ENCODE measurements around the gene SPRY4. TPM values are rescaled to one million over a fixed set of nuclear protein-coding genes. Genes with fewer than 3 reads are reported as not detected.

SPRY4 gene
- total and polyA plus RNA-seq, 2 of the 13 experiments (the other 11 are each of a cell fraction or from before 2014, with no cell fraction given) = 8.9 to 17.8 TPM

- TF ChIP-seq, protein P1, sequence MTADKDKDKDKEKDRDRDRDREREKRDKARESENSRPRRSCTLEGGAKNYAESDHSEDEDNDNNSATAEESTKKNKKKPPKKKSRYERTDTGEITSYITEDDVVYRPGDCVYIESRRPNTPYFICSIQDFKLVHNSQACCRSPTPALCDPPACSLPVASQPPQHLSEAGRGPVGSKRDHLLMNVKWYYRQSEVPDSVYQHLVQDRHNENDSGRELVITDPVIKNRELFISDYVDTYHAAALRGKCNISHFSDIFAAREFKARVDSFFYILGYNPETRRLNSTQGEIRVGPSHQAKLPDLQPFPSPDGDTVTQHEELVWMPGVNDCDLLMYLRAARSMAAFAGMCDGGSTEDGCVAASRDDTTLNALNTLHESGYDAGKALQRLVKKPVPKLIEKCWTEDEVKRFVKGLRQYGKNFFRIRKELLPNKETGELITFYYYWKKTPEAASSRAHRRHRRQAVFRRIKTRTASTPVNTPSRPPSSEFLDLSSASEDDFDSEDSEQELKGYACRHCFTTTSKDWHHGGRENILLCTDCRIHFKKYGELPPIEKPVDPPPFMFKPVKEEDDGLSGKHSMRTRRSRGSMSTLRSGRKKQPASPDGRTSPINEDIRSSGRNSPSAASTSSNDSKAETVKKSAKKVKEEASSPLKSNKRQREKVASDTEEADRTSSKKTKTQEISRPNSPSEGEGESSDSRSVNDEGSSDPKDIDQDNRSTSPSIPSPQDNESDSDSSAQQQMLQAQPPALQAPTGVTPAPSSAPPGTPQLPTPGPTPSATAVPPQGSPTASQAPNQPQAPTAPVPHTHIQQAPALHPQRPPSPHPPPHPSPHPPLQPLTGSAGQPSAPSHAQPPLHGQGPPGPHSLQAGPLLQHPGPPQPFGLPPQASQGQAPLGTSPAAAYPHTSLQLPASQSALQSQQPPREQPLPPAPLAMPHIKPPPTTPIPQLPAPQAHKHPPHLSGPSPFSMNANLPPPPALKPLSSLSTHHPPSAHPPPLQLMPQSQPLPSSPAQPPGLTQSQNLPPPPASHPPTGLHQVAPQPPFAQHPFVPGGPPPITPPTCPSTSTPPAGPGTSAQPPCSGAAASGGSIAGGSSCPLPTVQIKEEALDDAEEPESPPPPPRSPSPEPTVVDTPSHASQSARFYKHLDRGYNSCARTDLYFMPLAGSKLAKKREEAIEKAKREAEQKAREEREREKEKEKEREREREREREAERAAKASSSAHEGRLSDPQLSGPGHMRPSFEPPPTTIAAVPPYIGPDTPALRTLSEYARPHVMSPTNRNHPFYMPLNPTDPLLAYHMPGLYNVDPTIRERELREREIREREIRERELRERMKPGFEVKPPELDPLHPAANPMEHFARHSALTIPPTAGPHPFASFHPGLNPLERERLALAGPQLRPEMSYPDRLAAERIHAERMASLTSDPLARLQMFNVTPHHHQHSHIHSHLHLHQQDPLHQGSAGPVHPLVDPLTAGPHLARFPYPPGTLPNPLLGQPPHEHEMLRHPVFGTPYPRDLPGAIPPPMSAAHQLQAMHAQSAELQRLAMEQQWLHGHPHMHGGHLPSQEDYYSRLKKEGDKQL (CRISPR knock-in tag; IDR thresholded peaks at IDR 0.05; ENCODE audit: low read depth) = peak; percentile 41; the same call in 1 of the 2 replicates
- TF ChIP-seq MED1 (CRISPR knock-in tag; IDR thresholded peaks at IDR 0.05) = peak; percentile 96
- TF ChIP-seq ARID5B (CRISPR knock-in tag; IDR thresholded peaks at IDR 0.05) = peak; percentile 93
- no peak for TF ChIP-seq ZNF597 (CRISPR knock-in tag; IDR thresholded peaks at IDR 0.05)
- peak; percentile 54 for TF ChIP-seq CEBPG (CRISPR knock-in tag; IDR thresholded peaks at IDR 0.05)
- TF ChIP-seq ZSCAN31 (CRISPR knock-in tag; IDR thresholded peaks at IDR 0.05; ENCODE audit: low read depth) = peak; percentile 78; the same call in 1 of the 2 replicates
- peak; percentile 80; the same call in 1 of the 2 replicates for TF ChIP-seq ZNF205 (CRISPR knock-in tag; IDR thresholded peaks at IDR 0.05)
- TF ChIP-seq, protein P2, sequence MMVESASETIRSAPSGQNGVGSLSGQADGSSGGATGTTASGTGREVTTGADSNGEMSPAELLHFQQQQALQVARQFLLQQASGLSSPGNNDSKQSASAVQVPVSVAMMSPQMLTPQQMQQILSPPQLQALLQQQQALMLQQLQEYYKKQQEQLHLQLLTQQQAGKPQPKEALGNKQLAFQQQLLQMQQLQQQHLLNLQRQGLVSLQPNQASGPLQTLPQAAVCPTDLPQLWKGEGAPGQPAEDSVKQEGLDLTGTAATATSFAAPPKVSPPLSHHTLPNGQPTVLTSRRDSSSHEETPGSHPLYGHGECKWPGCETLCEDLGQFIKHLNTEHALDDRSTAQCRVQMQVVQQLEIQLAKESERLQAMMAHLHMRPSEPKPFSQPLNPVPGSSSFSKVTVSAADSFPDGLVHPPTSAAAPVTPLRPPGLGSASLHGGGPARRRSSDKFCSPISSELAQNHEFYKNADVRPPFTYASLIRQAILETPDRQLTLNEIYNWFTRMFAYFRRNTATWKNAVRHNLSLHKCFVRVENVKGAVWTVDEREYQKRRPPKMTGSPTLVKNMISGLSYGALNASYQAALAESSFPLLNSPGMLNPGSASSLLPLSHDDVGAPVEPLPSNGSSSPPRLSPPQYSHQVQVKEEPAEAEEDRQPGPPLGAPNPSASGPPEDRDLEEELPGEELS (CRISPR knock-in tag; IDR thresholded peaks at IDR 0.05) = peak; percentile 93
- TF ChIP-seq SOX6 (IDR thresholded peaks at IDR 0.05) = no peak
- TF ChIP-seq SOX6 (CRISPR knock-in tag; IDR thresholded peaks at IDR 0.05) = peak; percentile 61; the same call in 1 of the 2 replicates
- peak; percentile 47 to 62 for TF ChIP-seq POLR2A (IDR thresholded peaks at IDR 0.05; ENCODE audit: insufficient read depth in 1 of 2, low read depth in 2 of 2, low read length in 2 of 2)
- TF ChIP-seq, protein P3, sequence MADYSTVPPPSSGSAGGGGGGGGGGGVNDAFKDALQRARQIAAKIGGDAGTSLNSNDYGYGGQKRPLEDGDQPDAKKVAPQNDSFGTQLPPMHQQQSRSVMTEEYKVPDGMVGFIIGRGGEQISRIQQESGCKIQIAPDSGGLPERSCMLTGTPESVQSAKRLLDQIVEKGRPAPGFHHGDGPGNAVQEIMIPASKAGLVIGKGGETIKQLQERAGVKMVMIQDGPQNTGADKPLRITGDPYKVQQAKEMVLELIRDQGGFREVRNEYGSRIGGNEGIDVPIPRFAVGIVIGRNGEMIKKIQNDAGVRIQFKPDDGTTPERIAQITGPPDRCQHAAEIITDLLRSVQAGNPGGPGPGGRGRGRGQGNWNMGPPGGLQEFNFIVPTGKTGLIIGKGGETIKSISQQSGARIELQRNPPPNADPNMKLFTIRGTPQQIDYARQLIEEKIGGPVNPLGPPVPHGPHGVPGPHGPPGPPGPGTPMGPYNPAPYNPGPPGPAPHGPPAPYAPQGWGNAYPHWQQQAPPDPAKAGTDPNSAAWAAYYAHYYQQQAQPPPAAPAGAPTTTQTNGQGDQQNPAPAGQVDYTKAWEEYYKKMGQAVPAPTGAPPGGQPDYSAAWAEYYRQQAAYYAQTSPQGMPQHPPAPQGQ (CRISPR knock-in tag; IDR thresholded peaks at IDR 0.05; ENCODE audit: borderline replicate concordance) = peak; percentile 83; the same call in 1 of the 2 replicates
- 0 out of 2 replicates have a peak, but pooled peaks have one; percentile 20 for TF ChIP-seq SOX13 (IDR thresholded peaks at IDR 0.05)
- peak in 1 of 2 experiments; percentile 79; a peak in 2 of 4 replicates for TF ChIP-seq SOX13 (CRISPR knock-in tag; conservative IDR thresholded peaks at IDR 0.05 in 1 of 2, IDR thresholded peaks at IDR 0.05 in 1 of 2)
Observed at GRCh38 chr5:142360607-142361120, 35.8 kb upstream of the SPRY4 start (continued).

Data from HepG2 (cell line).